Trophoblast cell (in vitro differentiated cells and primary cell): ENCODE measurements around the gene CD151.

Experiments used
- DNase-seq, 2 donors: peaks; one replicate each; pipeline ENCODE4 v3.0.0-alpha.2; 2016
- H2AFZ ChIP-seq: 2 replicates; pipeline ENCODE4 v1.6.1; 2013; ENCODE audit warnings: low read length, moderate library complexity, mild to moderate bottlenecking; ENCODE audit not compliant: insufficient read depth, poor library complexity
- H2AK5ac ChIP-seq: 2 replicates; pipeline ENCODE4 v1.6.1; 2013; ENCODE audit warnings: mild to moderate bottlenecking, low read length
- H2BK120ac ChIP-seq: 2 replicates; pipeline ENCODE4 v1.6.1; 2013; ENCODE audit warnings: low read length, mild to moderate bottlenecking, moderate library complexity; ENCODE audit not compliant: insufficient read depth, poor library complexity
- H2BK12ac ChIP-seq: 2 replicates; pipeline ENCODE4 v1.6.1; 2013; ENCODE audit warnings: mild to moderate bottlenecking, low read length, moderate library complexity
- H2BK5ac ChIP-seq: 2 replicates; pipeline ENCODE4 v1.6.1; 2013; ENCODE audit warnings: low read length, low read depth, moderate library complexity, mild to moderate bottlenecking; ENCODE audit not compliant: poor library complexity
- H3K14ac ChIP-seq: 2 replicates; pipeline ENCODE4 v1.6.1; 2013; ENCODE audit warnings: mild to moderate bottlenecking, low read length
- H3K18ac ChIP-seq: 2 replicates; pipeline ENCODE4 v1.6.1; 2013; ENCODE audit warnings: mild to moderate bottlenecking, low read length
- H3K23ac ChIP-seq: 2 replicates; pipeline ENCODE4 v1.6.1; 2013; ENCODE audit warnings: low read length
- H3K27ac ChIP-seq: 2 replicates; pipeline ENCODE4 v1.5.1; 2013; ENCODE audit warnings: low read depth, mild to moderate bottlenecking, inconsistent platforms, low read length, moderate library complexity
- H3K27me3 ChIP-seq: 2 replicates; pipeline ENCODE4 v1.6.1; 2013; ENCODE audit warnings: inconsistent platforms, mild to moderate bottlenecking, low read length, moderate library complexity; ENCODE audit not compliant: insufficient read depth
- H3K36me3 ChIP-seq, 2 experiments: 1 replicate in 1 of 2; 2 replicates in 1 of 2; pipeline ENCODE4 v1.6.1; 2013; ENCODE audit warnings: low read length in 2 of 2, mild to moderate bottlenecking in 2 of 2, moderate library complexity in 1 of 2; ENCODE audit not compliant: insufficient read depth in 2 of 2, control insufficient read depth in 1 of 2
- H3K4ac ChIP-seq: 2 replicates; pipeline ENCODE4 v1.6.1; 2013; ENCODE audit warnings: low read depth, mild to moderate bottlenecking, low read length, moderate library complexity
- H3K4me1 ChIP-seq, 2 experiments: 1 replicate in 1 of 2; 2 replicates in 1 of 2; pipeline ENCODE4 v1.6.1; 2013; ENCODE audit warnings: low read length in 2 of 2, mild to moderate bottlenecking in 2 of 2, moderate library complexity in 1 of 2; ENCODE audit not compliant: insufficient read depth in 2 of 2, control insufficient read depth in 1 of 2
- H3K4me2 ChIP-seq: 2 replicates; pipeline ENCODE4 v1.6.1; 2013; ENCODE audit warnings: inconsistent platforms, mild to moderate bottlenecking, low read length, moderate library complexity
- H3K4me3 ChIP-seq: 2 replicates; pipeline ENCODE4 v1.5.1; 2013; ENCODE audit warnings: mild to moderate bottlenecking, low read depth, low read length, inconsistent platforms
- H3K79me1 ChIP-seq: one replicate; pipeline ENCODE4 v1.6.1; 2013; ENCODE audit warnings: low read length
- H3K79me2 ChIP-seq: 2 replicates; pipeline ENCODE4 v1.6.1; 2013; ENCODE audit warnings: low read length, mild to moderate bottlenecking; ENCODE audit not compliant: control insufficient read depth, insufficient read depth, poor library complexity
- H3K9ac ChIP-seq: 2 replicates; pipeline ENCODE4 v1.6.1; 2013; ENCODE audit warnings: mild to moderate bottlenecking, low read length
- H3K9me3 ChIP-seq: 2 replicates; pipeline ENCODE4 v1.6.1; 2013; ENCODE audit warnings: low read depth, mild to moderate bottlenecking, control low read depth, inconsistent platforms, low read length; ENCODE audit not compliant: insufficient read depth
- H4K12ac ChIP-seq: 2 replicates; pipeline ENCODE4 v1.6.1; 2013; ENCODE audit warnings: low read depth, mild to moderate bottlenecking, low read length, moderate library complexity
- H4K8ac ChIP-seq: 2 replicates; pipeline ENCODE4 v1.6.1; 2013; ENCODE audit warnings: low read depth, mild to moderate bottlenecking, low read length, moderate library complexity
- H4K91ac ChIP-seq: one replicate; pipeline ENCODE4 v1.6.1; 2013; ENCODE audit warnings: low read depth, mild to moderate bottlenecking, low read length, moderate library complexity
- WGBS: extraction: QIAGEN DNeasy Blood & Tissue Kit; methylation state at CpG from one replicate; pipeline ENCODE4 v1.1.7; 2013; ENCODE audit warnings: missing lambda C conversion rate; ENCODE audit not compliant: insufficient read length, insufficient coverage; ENCODE audit errors: extremely low coverage; 5-methylcytosine and 5-hydroxymethylcytosine counted together

The CD151 gene

GRCh38 chr11:791658-792534, 40.9 kb upstream of the CD151 start:
- no peak overlapping the region for H2AK5ac ChIP-seq
- no peak overlapping the region for H3K4me3 ChIP-seq
- H3K23ac ChIP-seq = no peak overlapping the region
- no peak overlapping the region for H3K9ac ChIP-seq
- WGBS = no CpG with 5 or more reads among the region's 49 CpGs
- no peak overlapping the region for H3K4ac ChIP-seq
- H3K9me3 ChIP-seq = peaks cover 2% of the 10 kb centered on the region
- peaks cover 11 to 14% of the 10 kb centered on the region in 2 experiments for H3K4me1 ChIP-seq
- H2BK12ac ChIP-seq = no peak overlapping the region
- no peak overlapping the region for H2BK5ac ChIP-seq
- H4K12ac ChIP-seq = no peak overlapping the region
- no peaks in the 10 kb centered on the region for H3K79me2 ChIP-seq
- no peak overlapping the region for H3K18ac ChIP-seq
- H2BK120ac ChIP-seq = no peak overlapping the region
- H3K14ac ChIP-seq = no peak overlapping the region
- no peak overlapping the region for H2AFZ ChIP-seq
- H4K91ac ChIP-seq = no peak overlapping the region
- H4K8ac ChIP-seq = no peak overlapping the region
- H3K36me3 ChIP-seq = peaks cover 36% of the 10 kb centered on the region in 2 experiments
- peaks cover 2% of the 10 kb centered on the region for H3K27me3 ChIP-seq
- no peak overlapping the region for H3K27ac ChIP-seq
- DNase-seq = no peak
- H3K4me2 ChIP-seq = no peak overlapping the region
- H3K79me1 ChIP-seq = no peaks in the 10 kb centered on the region

DNA sequence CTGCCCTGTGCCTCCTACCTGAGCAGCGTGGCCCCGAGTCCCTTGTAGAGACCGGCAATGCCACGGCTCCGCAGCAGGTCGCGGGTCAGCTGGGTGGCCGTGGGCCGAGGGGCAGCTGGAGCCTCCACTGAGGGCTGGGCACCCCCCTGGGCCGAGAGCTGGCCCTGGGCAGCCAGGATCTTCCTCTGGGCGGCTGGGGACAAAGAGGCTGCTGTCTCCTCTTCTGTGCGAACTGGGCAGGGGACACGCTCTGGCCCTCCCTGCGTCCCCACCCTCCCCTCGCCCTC, 40.3 kb upstream of the CD151 start:
- Histone ChIP-seq H3K4me2 (no peak overlapping the region), H3K4ac (no peak overlapping the region), H4K8ac (no peak overlapping the region), H3K79me2 (peaks cover under 1% of the 10 kb centered on the region), H3K14ac (no peak overlapping the region), H3K79me1 (peaks cover under 1% of the 10 kb centered on the region), H3K18ac (no peak overlapping the region), H3K23ac (no peak overlapping the region), H3K27me3 (peaks cover 2% of the 10 kb centered on the region), H3K9me3 (no peaks in the 10 kb centered on the region), H3K4me3 (no peak overlapping the region), H2AK5ac (no peak overlapping the region), H3K4me1 (peaks cover 14 to 17% of the 10 kb centered on the region in 2 experiments), H2BK5ac (no peak overlapping the region), H3K27ac (no peak overlapping the region), H3K36me3 (peaks cover 36% of the 10 kb centered on the region in 2 experiments), H3K9ac (no peak overlapping the region), H2AFZ (no peak overlapping the region), H4K12ac (no peak overlapping the region), H2BK120ac (no peak overlapping the region), H4K91ac (no peak overlapping the region), H2BK12ac (no peak overlapping the region)
- WGBS = no CpG with 5 or more reads among the region's 15 CpGs
- no peak for DNase-seq

DNA sequence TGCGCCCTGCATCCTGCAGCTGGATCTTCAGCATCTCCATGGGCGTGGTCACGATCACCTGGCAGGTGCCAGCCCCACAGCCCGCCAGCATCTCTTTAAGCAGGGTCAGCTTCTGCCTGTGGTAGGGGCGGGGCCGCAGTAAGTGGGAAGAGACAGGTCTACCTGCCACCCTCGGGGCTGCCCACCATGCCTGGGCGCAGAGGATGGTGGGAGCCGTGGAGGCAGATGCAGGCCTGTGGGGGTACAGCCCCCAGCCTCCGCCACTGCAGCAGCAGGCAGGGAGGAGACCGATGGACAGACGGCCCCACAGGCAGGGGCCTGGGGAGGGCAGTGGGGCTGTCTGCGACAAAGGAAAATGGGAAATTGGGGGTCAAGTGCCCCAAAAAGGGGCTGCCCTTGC, 39.9 kb upstream of the CD151 start:
- H3K14ac ChIP-seq = no peak overlapping the region
- H4K91ac ChIP-seq = no peak overlapping the region
- H3K79me2 ChIP-seq = peaks cover 4% of the 10 kb centered on the region
- no peak for DNase-seq
- H2BK120ac ChIP-seq = no peak overlapping the region
- H3K4me2 ChIP-seq = no peak overlapping the region
- H3K9me3 ChIP-seq = no peaks in the 10 kb centered on the region
- no peak overlapping the region for H2BK12ac ChIP-seq
- H3K27ac ChIP-seq = no peak overlapping the region
- peaks cover 14 to 17% of the 10 kb centered on the region in 2 experiments for H3K4me1 ChIP-seq
- no peak overlapping the region for H3K4me3 ChIP-seq
- no CpG with 5 or more reads among the region's 13 CpGs for WGBS
- H4K12ac ChIP-seq = no peak overlapping the region
- no peak overlapping the region for H4K8ac ChIP-seq
- no peak overlapping the region for H3K9ac ChIP-seq
- H3K18ac ChIP-seq = no peak overlapping the region
- no peak overlapping the region for H2AK5ac ChIP-seq
- H3K36me3 ChIP-seq = peaks cover 36% of the 10 kb centered on the region in 2 experiments
- H2BK5ac ChIP-seq = no peak overlapping the region
- H3K23ac ChIP-seq = no peak overlapping the region
- no peak overlapping the region for H3K4ac ChIP-seq
- peaks cover 4% of the 10 kb centered on the region for H3K79me1 ChIP-seq
- no peak overlapping the region for H2AFZ ChIP-seq
- H3K27me3 ChIP-seq = peaks cover 2% of the 10 kb centered on the region

DNA sequence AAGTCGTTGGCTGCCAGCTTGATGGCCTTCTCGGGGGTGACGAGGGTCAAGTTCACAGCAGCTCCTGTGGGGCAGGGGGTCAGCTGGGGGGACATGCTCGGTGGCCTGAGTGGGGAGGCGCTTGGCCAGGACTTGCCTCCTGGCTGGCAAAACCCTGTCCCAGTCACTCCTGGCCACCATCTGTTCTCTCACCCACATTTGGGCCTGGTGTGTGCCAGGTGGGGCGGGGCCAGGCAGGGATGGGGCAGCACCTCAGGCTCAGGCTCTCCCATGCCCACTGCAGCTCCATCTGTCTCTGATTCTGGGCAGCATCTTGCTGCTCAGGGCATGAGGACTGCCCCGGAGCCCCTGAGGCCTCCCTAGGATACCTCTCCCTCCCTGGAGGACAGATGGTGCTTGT, 39.2 kb upstream of the CD151 start:
- no peak overlapping the region for H4K12ac ChIP-seq
- no peak overlapping the region for H2BK5ac ChIP-seq
- no CpG with 5 or more reads among the region's 7 CpGs for WGBS

More for the DNA sequence above, 39.2 kb upstream of the CD151 start:
- peaks cover 6% of the 10 kb centered on the region for H3K79me1 ChIP-seq
- H3K27me3 ChIP-seq = peaks cover 2% of the 10 kb centered on the region
- no peak overlapping the region for H4K91ac ChIP-seq
- H3K27ac ChIP-seq = no peak overlapping the region
- H2BK120ac ChIP-seq = no peak overlapping the region
- H3K36me3 ChIP-seq = peaks cover 36% of the 10 kb centered on the region in 2 experiments
- peaks cover 6% of the 10 kb centered on the region for H3K79me2 ChIP-seq
- no peak overlapping the region for H3K4me3 ChIP-seq
- H4K8ac ChIP-seq = no peak overlapping the region
- no peak overlapping the region for H3K9ac ChIP-seq
- no peak overlapping the region for H3K18ac ChIP-seq
- no peak overlapping the region for H3K14ac ChIP-seq
- no peak overlapping the region for H3K4me2 ChIP-seq
- DNase-seq = no peak
- no peaks in the 10 kb centered on the region for H3K9me3 ChIP-seq
- no peak overlapping the region for H3K4ac ChIP-seq
- H2BK12ac ChIP-seq = no peak overlapping the region
- H2AK5ac ChIP-seq = no peak overlapping the region
- no peak overlapping the region for H2AFZ ChIP-seq
- no peak overlapping the region for H3K23ac ChIP-seq
- peaks cover 17% of the 10 kb centered on the region in 2 experiments for H3K4me1 ChIP-seq
